GM12874 (cell line): ENCODE results near the gene GRM5.

Experiments used
- CTCF ChIP-seq: IDR thresholded peaks from 2 replicates; pipeline ENCODE4 v1.5.1; 2011; ENCODE audit warnings: low read depth, mild to moderate bottlenecking, control low read depth, low read length, moderate library complexity; ENCODE audit not compliant: insufficient read depth

Gene GRM5

GRCh38 chr11:88604260-88604659 is 461.5 kb downstream of the GRM5 start:
- TF ChIP-seq CTCF = no peak

- no peak for TF ChIP-seq CTCF
Measured at GRCh38 chr11:88603091-88603867, 462.5 kb downstream of the GRM5 start.

- no peak for TF ChIP-seq CTCF
Measured at GRCh38 chr11:88597387-88597786, 468.4 kb downstream of the GRM5 start.

GRCh38 chr11:88596786-88597185 is 469.0 kb downstream of the GRM5 start:
- no peak for TF ChIP-seq CTCF

- no peak for TF ChIP-seq CTCF
Measured at GRCh38 chr11:88594274-88594950, 471.4 kb downstream of the GRM5 start.

- TF ChIP-seq CTCF = no peak
Measured at GRCh38 chr11:88590361-88590760, 475.4 kb downstream of the GRM5 start.

- no peak for TF ChIP-seq CTCF
Measured at GRCh38 chr11:88583251-88583650, 482.5 kb downstream of the GRM5 start.
